GM21825 (cell line): ENCODE results near the gene NOLC1.

Source experiments
- ATAC-seq: cut with Tn5 transposase; IDR thresholded peaks from one replicate; pipeline ENCODE4 v1.9.1; 2021; ENCODE audit warnings: mild to moderate bottlenecking, moderate library complexity; ENCODE audit not compliant: unreplicated experiment

NOLC1 gene

GRCh38 chr10:102200751-102201640 is 48.8 kb downstream of the NOLC1 start:
- no peak for ATAC-seq

GRCh38 chr10:102202386-102202785 is 50.2 kb downstream of the NOLC1 start:
- no peak for ATAC-seq

- ATAC-seq = no peak
Measured at GRCh38 chr10:102208311-102209035, 56.3 kb downstream of the NOLC1 start.

- no peak for ATAC-seq
Measured at GRCh38 chr10:102211615-102212299, 59.6 kb downstream of the NOLC1 start.
